PC-3 (cell line): ENCODE results near the gene GPC6. TPM values are rescaled to one million over a fixed set of nuclear protein-coding genes. Genes with fewer than 3 reads are reported as not detected.

ENCODE experiments used
- ATAC-seq: fragments of 200-7000 bp; cut with Tn5 transposase; 2 replicates; pipeline ENCODE4 v1.9.1; 2020; ENCODE audit warnings: mild to moderate bottlenecking, moderate library complexity
- BruUV-seq: library from RNA; stranded (reverse); fragments of 400-500 nt; replicated peaks from 2 replicates; lab custom pipeline; 2021; lab: Mats Ljungman, UMichigan
- CTCF ChIA-PET: fragments of 300-600 bp; sonication (Branson Sonifier 250); formaldehyde crosslinking; loops from one replicate; lab custom pipeline; 2022; ENCODE audit warnings: antibody characterized with exemption; lab: Charles Lee
- POLR2A ChIA-PET: fragments of 300-600 bp; sonication (Branson Sonifier 250); formaldehyde crosslinking; loops from one replicate; lab custom pipeline; 2022; ENCODE audit warnings: antibody characterized with exemption; ENCODE audit not compliant: unreplicated experiment; lab: Charles Lee
- DNase-seq: peaks from one replicate; pipeline ENCODE4 v3.0.0-alpha.2; 2015
- H2AFZ ChIP-seq: fragments of 300-600 bp; sonication (generic); 2 replicates; pipeline ENCODE4 v1.6.0; 2016; ENCODE audit warnings: antibody characterized with exemption, low read length
- H3F3A ChIP-seq: fragments of 300-600 bp; sonication (generic); one replicate; pipeline ENCODE4 v1.6.0; 2017; ENCODE audit warnings: antibody characterized with exemption, low read length, control low read depth, mild to moderate bottlenecking; ENCODE audit not compliant: unreplicated experiment
- H3K27ac ChIP-seq: fragments of 300-600 bp; sonication (generic); 2 replicates; pipeline ENCODE4 v1.5.1; 2016; ENCODE audit warnings: mild to moderate bottlenecking, low read length
- H3K27me3 ChIP-seq: fragments of 300-600 bp; sonication (generic); 2 replicates; pipeline ENCODE4 v1.6.1; 2016; ENCODE audit warnings: low read length, mixed read lengths
- H3K36me3 ChIP-seq: fragments of 300-600 bp; sonication (generic); 2 replicates; pipeline ENCODE4 v1.6.1; 2016; ENCODE audit warnings: low read depth, mixed run types, low read length, mixed read lengths
- H3K4me1 ChIP-seq: fragments of 300-600 bp; sonication (generic); 2 replicates; pipeline ENCODE4 v1.5.1; 2016; ENCODE audit warnings: low read length; ENCODE audit not compliant: insufficient read depth
- H3K4me2 ChIP-seq: fragments of 300-600 bp; sonication (generic); 2 replicates; pipeline ENCODE4 v1.6.0; 2016; ENCODE audit warnings: low read length
- H3K4me3 ChIP-seq: fragments of 300-600 bp; sonication (generic); 2 replicates; pipeline ENCODE4 v1.5.1; 2016; ENCODE audit warnings: mild to moderate bottlenecking, low read length, mixed read lengths
- H3K79me2 ChIP-seq: fragments of 300-600 bp; sonication (generic); 2 replicates; pipeline ENCODE4 v1.6.1; 2017; ENCODE audit warnings: low read length, mixed read lengths
- H3K9ac ChIP-seq: fragments of 300-600 bp; sonication (generic); 2 replicates; pipeline ENCODE4 v1.6.0; 2016; ENCODE audit warnings: mild to moderate bottlenecking, low read length
- H3K9me2 ChIP-seq: fragments of 300-600 bp; sonication (generic); replicated peaks from 2 replicates; pipeline ENCODE4 v1.6.1; 2016; ENCODE audit warnings: mixed run types, low read length, mixed read lengths
- H3K9me3 ChIP-seq: fragments of 300-600 bp; sonication (generic); 2 replicates; pipeline ENCODE4 v1.6.1; 2016; ENCODE audit warnings: low read length, mixed read lengths
- H4K20me1 ChIP-seq: fragments of 300-600 bp; sonication (generic); 2 replicates; pipeline ENCODE4 v1.6.1; 2016; ENCODE audit warnings: low read length, mixed read lengths
- EZH2 ChIP-seq: fragments of 300-600 bp; sonication (generic); IDR thresholded peaks from one replicate; pipeline ENCODE4 v1.6.1; 2017; ENCODE audit warnings: antibody characterized with exemption, mild to moderate bottlenecking, low read length; ENCODE audit not compliant: unreplicated experiment
- EZH2phosphoT487 ChIP-seq: fragments of 300-600 bp; sonication (generic); IDR thresholded peaks from 2 replicates; pipeline ENCODE4 v1.6.1; 2018; ENCODE audit warnings: mild to moderate bottlenecking, antibody characterized with exemption, low read length, borderline replicate concordance
- intact Hi-C: fragments of 100-400 bp; cut with micrococcal nuclease; formaldehyde crosslinking; loops from 2 replicates; pipeline ENCODE4 v1.9.0; 2023
- total RNA-seq: library from RNA; depleted of rRNA; stranded (reverse); fragments of >200 nt; gene quantifications from 2 replicates; pipeline ENCODE4 v1.2.3, GENCODE V29; 2014
- TF ChIP-seq, protein P1 (sequence below): fragments of 300-600 bp; sonication (generic); conservative IDR thresholded peaks from 2 replicates; pipeline ENCODE4 v1.5.1; 2017; ENCODE audit warnings: antibody characterized with exemption, low read depth, mild to moderate bottlenecking, low read length

Gene GPC6
- total RNA-seq, 1 experiment from 2014 or later: 3.5 TPM

DNA sequence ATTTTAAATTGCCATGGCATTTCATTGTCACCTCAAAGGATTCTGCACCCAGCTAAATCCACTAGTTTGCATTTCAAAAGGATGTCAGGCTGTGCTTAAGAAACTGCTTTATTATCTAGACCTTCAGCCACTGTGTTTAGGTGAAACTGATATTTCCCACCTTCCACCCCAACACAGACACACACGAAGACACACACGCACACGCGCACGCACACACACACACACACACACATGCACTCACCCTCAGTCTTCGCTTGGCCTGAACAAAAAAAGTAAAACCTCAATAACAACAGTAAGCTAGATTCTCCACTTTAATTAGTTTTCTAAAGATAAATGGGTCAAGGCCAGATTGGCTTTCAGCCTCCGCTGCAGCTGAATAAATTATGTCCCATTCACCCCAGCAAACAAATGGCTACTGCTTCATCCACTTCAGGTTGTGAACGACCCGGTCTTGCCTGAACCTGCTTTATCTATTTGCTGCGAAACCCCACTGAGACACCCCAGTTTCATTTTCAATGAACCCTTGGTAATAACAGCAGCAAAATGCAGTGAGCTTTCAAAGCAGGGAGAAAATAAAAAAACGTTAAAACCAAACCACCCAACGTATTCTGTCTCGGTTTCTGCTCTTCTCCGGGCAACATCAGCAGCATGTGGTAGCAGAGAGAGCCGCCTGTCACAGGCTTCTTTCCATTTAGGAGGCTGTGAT is 1086.1 kb downstream of the GPC6 start:
- no peak overlapping the region for H3K9ac ChIP-seq
- H3K27me3 ChIP-seq: no peaks in the 10 kb centered on the region
- no peaks in the 10 kb centered on the region for H3F3A ChIP-seq
- DNase-seq (no peak), ATAC-seq (no peak)
- ChIA-PET CTCF (no interaction called here), POLR2A (interaction anchor here (0.6 kb wide), 1 partner anchor 104 kb away, joined by 4 read pairs; no protein-coding TSS in a partner anchor)
- no peak overlapping the region for H2AFZ ChIP-seq
- no peaks in the 10 kb centered on the region for H3K36me3 ChIP-seq
- intact Hi-C loops: no loop called here
- H3K4me2 ChIP-seq: no peak overlapping the region
- TF ChIP-seq EZH2 (no peak), EZH2phosphoT487 (no peak)
- TF ChIP-seq, protein P1, sequence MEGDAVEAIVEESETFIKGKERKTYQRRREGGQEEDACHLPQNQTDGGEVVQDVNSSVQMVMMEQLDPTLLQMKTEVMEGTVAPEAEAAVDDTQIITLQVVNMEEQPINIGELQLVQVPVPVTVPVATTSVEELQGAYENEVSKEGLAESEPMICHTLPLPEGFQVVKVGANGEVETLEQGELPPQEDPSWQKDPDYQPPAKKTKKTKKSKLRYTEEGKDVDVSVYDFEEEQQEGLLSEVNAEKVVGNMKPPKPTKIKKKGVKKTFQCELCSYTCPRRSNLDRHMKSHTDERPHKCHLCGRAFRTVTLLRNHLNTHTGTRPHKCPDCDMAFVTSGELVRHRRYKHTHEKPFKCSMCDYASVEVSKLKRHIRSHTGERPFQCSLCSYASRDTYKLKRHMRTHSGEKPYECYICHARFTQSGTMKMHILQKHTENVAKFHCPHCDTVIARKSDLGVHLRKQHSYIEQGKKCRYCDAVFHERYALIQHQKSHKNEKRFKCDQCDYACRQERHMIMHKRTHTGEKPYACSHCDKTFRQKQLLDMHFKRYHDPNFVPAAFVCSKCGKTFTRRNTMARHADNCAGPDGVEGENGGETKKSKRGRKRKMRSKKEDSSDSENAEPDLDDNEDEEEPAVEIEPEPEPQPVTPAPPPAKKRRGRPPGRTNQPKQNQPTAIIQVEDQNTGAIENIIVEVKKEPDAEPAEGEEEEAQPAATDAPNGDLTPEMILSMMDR: no peak
- no peak overlapping the region for H3K4me3 ChIP-seq
- no peaks in the 10 kb centered on the region for H3K9me3 ChIP-seq
- no peaks in the 10 kb centered on the region for H3K9me2 ChIP-seq
- H3K79me2 ChIP-seq: no peaks in the 10 kb centered on the region
- no peaks in the 10 kb centered on the region for H4K20me1 ChIP-seq
- BruUV-seq: no TSS peak
- peaks cover 18% of the 10 kb centered on the region for H3K4me1 ChIP-seq
- H3K27ac ChIP-seq: no peak overlapping the region

DNA sequence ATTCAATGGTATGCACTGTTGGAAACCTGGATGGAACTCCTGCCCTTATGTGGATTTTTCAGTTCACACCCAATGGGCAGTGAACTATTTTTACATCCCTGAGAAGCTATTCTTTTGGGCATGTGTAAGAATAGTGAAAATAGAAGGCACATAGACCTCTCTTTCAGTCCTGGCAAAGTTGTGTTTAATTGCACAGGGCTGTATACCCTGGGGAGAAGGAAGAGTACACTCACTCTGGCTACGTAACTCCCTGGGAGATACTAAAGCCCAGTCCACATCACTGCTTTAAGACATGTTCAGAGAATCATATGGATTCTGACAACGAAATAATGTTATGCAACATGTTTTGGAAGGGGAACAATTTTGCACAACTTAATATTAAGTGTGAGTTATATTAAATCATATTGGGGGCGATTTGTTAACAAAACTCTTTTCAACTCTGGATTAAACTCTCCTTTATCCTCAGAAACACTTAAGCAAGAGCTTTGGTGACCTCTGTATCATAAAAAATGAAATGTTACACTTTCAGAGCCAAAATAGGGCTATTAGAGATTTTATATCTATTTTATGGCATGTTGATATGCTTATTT is 1086.8 kb downstream of the GPC6 start:
- no peak overlapping the region for H2AFZ ChIP-seq
- ATAC-seq (no peak), DNase-seq (no peak)
- H3F3A ChIP-seq: no peaks in the 10 kb centered on the region
- H3K9me3 ChIP-seq: no peaks in the 10 kb centered on the region
- H3K9me2 ChIP-seq: no peaks in the 10 kb centered on the region
- TF ChIP-seq EZH2phosphoT487 (no peak), EZH2 (no peak)
- TF ChIP-seq, protein P1: no peak
- H3K4me2 ChIP-seq: no peak overlapping the region
- H3K9ac ChIP-seq: no peak overlapping the region
- no peaks in the 10 kb centered on the region for H3K36me3 ChIP-seq
- intact Hi-C loops: no loop called here
- H3K79me2 ChIP-seq: no peaks in the 10 kb centered on the region
- BruUV-seq: no TSS peak
- ChIA-PET CTCF (no interaction called here), POLR2A (no interaction called here)
- no peak overlapping the region for H3K27ac ChIP-seq
- peaks cover 18% of the 10 kb centered on the region for H3K4me1 ChIP-seq
- H4K20me1 ChIP-seq: no peaks in the 10 kb centered on the region
- H3K27me3 ChIP-seq: no peaks in the 10 kb centered on the region
- no peak overlapping the region for H3K4me3 ChIP-seq

DNA sequence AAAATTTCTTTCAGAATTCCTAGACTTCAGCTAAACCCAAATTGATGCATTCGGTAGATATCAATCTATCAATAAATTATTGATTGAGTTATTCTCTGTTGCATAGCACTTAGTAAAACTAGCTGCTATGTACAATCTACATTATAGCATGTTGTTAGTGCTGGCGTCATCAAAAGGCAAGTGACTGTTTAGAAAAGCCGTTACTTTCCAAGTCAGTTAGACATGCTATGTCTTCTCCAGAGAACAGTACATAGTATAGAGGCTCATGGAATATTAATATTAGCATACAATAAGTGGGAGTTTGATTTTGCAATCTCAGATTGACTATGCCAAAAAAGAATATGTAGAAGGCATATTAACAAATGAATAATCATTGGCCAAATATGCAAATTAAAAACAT is 1087.3 kb downstream of the GPC6 start:
- H3K9me3 ChIP-seq: no peaks in the 10 kb centered on the region
- POLR2A ChIA-PET: no interaction called here
- H3K9ac ChIP-seq: no peak overlapping the region
- TF ChIP-seq, protein P1: no peak
- no peak for TF ChIP-seq EZH2phosphoT487
- no peak for TF ChIP-seq EZH2
- CTCF ChIA-PET: no interaction called here
- no peaks in the 10 kb centered on the region for H3F3A ChIP-seq
- H3K36me3 ChIP-seq: no peaks in the 10 kb centered on the region
- H3K4me1 ChIP-seq: peaks cover 18% of the 10 kb centered on the region
- no peaks in the 10 kb centered on the region for H3K9me2 ChIP-seq
- DNase-seq (no peak), ATAC-seq (no peak)
- intact Hi-C loops: no loop called here
- no peaks in the 10 kb centered on the region for H3K79me2 ChIP-seq
- no peak overlapping the region for H2AFZ ChIP-seq
- no peak overlapping the region for H3K27ac ChIP-seq
- no peak overlapping the region for H3K4me2 ChIP-seq
- no TSS peak for BruUV-seq
- H4K20me1 ChIP-seq: no peaks in the 10 kb centered on the region
- no peaks in the 10 kb centered on the region for H3K27me3 ChIP-seq
- H3K4me3 ChIP-seq: no peak overlapping the region
